Neuronal stem cell (in vitro differentiated cells): ENCODE data around the gene TMEM95.
A peak's percentile ranks its signal among the peaks of the same experiment; 100 is the strongest.

Source experiments
- DNase-seq: peaks from one replicate; pipeline ENCODE4 v3.0.0-alpha.2; 2013; ENCODE audit warnings: low spot score
- H2AFZ ChIP-seq: one replicate; pipeline ENCODE4 v1.6.1; 2013; ENCODE audit warnings: mild to moderate bottlenecking, low read length, inconsistent platforms
- H2AK5ac ChIP-seq: 2 replicates; pipeline ENCODE4 v1.6.1; 2013; ENCODE audit warnings: low read depth, mild to moderate bottlenecking, inconsistent platforms, low read length, moderate library complexity, mixed read lengths
- H2BK120ac ChIP-seq: 2 replicates; pipeline ENCODE4 v1.6.1; 2013; ENCODE audit warnings: low read depth, mild to moderate bottlenecking, inconsistent platforms, low read length, moderate library complexity, mixed read lengths
- H2BK12ac ChIP-seq: one replicate; pipeline ENCODE4 v1.6.1; 2013; ENCODE audit warnings: low read length, inconsistent platforms
- H2BK15ac ChIP-seq: 2 replicates; pipeline ENCODE4 v1.6.1; 2013; ENCODE audit warnings: mild to moderate bottlenecking, low read length, inconsistent platforms, mixed read lengths
- H2BK5ac ChIP-seq: one replicate; pipeline ENCODE4 v1.6.1; 2013; ENCODE audit warnings: inconsistent platforms, mild to moderate bottlenecking, low read length, moderate library complexity
- H3K14ac ChIP-seq: one replicate; pipeline ENCODE4 v1.6.1; 2013; ENCODE audit warnings: low read length, inconsistent platforms
- H3K18ac ChIP-seq: 2 replicates; pipeline ENCODE4 v1.6.1; 2013; ENCODE audit warnings: low read length, inconsistent platforms
- H3K23ac ChIP-seq: 2 replicates; pipeline ENCODE4 v1.6.1; 2013; ENCODE audit warnings: low read depth, mild to moderate bottlenecking, mixed read lengths, low read length, inconsistent platforms; ENCODE audit not compliant: poor library complexity
- H3K27ac ChIP-seq: replicated peaks from 3 replicates; pipeline ENCODE4 v1.5.1; 2013; ENCODE audit warnings: low read length, inconsistent platforms
- H3K27me3 ChIP-seq, 3 experiments: 2 replicates each; pipeline ENCODE4 v1.6.1; 2013; ENCODE audit warnings: low read length in 3 of 3, mild to moderate bottlenecking in 2 of 3, inconsistent platforms in 1 of 3, low read depth in 1 of 3, mixed read lengths in 1 of 3, moderate library complexity in 1 of 3; ENCODE audit not compliant: control insufficient read depth in 3 of 3, insufficient read depth in 3 of 3
- H3K36me3 ChIP-seq, 2 donors: replicated peaks in 1 of 2; 2 replicates each; pipeline ENCODE4 v1.6.1; 2013; ENCODE audit warnings: low read length in 2 of 2; ENCODE audit not compliant: control insufficient read depth in 2 of 2, insufficient read depth in 2 of 2
- H3K4ac ChIP-seq: 2 replicates; pipeline ENCODE4 v1.6.1; 2013; ENCODE audit warnings: inconsistent platforms, mild to moderate bottlenecking, low read length, moderate library complexity
- H3K4me1 ChIP-seq, 2 donors: 1 replicate in 1 of 2; 2 replicates in 1 of 2; pipeline ENCODE4 v1.6.1; 2013; ENCODE audit warnings: low read length in 2 of 2, low read depth in 1 of 2; ENCODE audit not compliant: control insufficient read depth in 2 of 2, insufficient read depth in 1 of 2
- H3K4me2 ChIP-seq: one replicate; pipeline ENCODE4 v1.6.1; 2013; ENCODE audit warnings: mild to moderate bottlenecking, low read length, inconsistent platforms; ENCODE audit not compliant: insufficient read depth, poor library complexity, severe bottlenecking
- H3K4me3 ChIP-seq, 2 donors: 2 replicates each; pipeline ENCODE4 v1.5.1; 2013; ENCODE audit warnings: low read length in 2 of 2, mild to moderate bottlenecking in 2 of 2, inconsistent platforms in 1 of 2, moderate library complexity in 1 of 2
- H3K79me1 ChIP-seq: one replicate; pipeline ENCODE4 v1.6.1; 2013; ENCODE audit warnings: low read depth, mild to moderate bottlenecking, inconsistent platforms, low read length, moderate library complexity
- H3K9ac ChIP-seq: one replicate; pipeline ENCODE4 v1.6.1; 2013; ENCODE audit warnings: mild to moderate bottlenecking, low read depth, low read length, inconsistent platforms; ENCODE audit not compliant: poor library complexity
- H3K9me3 ChIP-seq, 2 donors: replicated peaks in 1 of 2; 2 replicates each; pipeline versions ENCODE3 to v1.6.1; 2013; ENCODE audit warnings: low read length in 2 of 2, mild to moderate bottlenecking in 2 of 2, inconsistent platforms in 1 of 2, low read depth in 1 of 2, mixed read lengths in 1 of 2, moderate library complexity in 1 of 2; ENCODE audit not compliant: control insufficient read depth in 2 of 2, insufficient read depth in 1 of 2
- H4K8ac ChIP-seq: one replicate; pipeline ENCODE4 v1.6.1; 2013; ENCODE audit warnings: low read depth, mild to moderate bottlenecking, inconsistent platforms, low read length, moderate library complexity
- H4K91ac ChIP-seq: one replicate; pipeline ENCODE4 v1.6.1; 2013; ENCODE audit warnings: low read length, low read depth, mild to moderate bottlenecking, inconsistent platforms; ENCODE audit not compliant: poor library complexity
- WGBS, 2 donors: extraction: QIAGEN DNeasy Blood & Tissue Kit; methylation state at CpG; one replicate each; pipeline ENCODE4 v1.1.7; 2013; ENCODE audit warnings: missing lambda C conversion rate in 2 of 2, mixed read lengths in 1 of 2; ENCODE audit not compliant: insufficient read length in 2 of 2, insufficient replicate concordance in 1 of 2; ENCODE audit errors: extremely low coverage in 2 of 2; 5-methylcytosine and 5-hydroxymethylcytosine counted together

Gene TMEM95

GRCh38 chr17:7380321-7380720 is 25.4 kb downstream of the TMEM95 start:
- Histone ChIP-seq H3K18ac (peak overlapping the region; percentile 77), H3K27me3 (peaks cover 3 to 56% (median 49%) of the 10 kb centered on the region in 3 experiments), H2BK5ac (no peak overlapping the region)

GRCh38 chr17:7380855-7381683 is 26.1 kb downstream of the TMEM95 start, which contains the start of gene TNK1:
TNK1 (plus strand) TSS chr17:7381089; CDS start chr17:7382927, 1,838 bp downstream.
- Histone ChIP-seq H3K14ac (no peak within 1 kb of the TSS), H3K27me3 (peaks cover 3 to 56% (median 49%) of the 10 kb centered on the region in 3 experiments), H2BK5ac (no peak within 1 kb of the TSS), H2AK5ac (peak within 1 kb of the TSS; percentile 10), H3K27ac (no peak within 1 kb of the TSS), H3K36me3 (no peaks in the 10 kb centered on the region), H2BK120ac (peak within 1 kb of the TSS; percentile 97), H2AFZ (peak within 1 kb of the TSS; percentile 86), H2BK12ac (no peak within 1 kb of the TSS), H3K4me2 (peak within 1 kb of the TSS; percentile 69), H3K18ac (peak within 1 kb of the TSS; percentile 86), H3K4me1 (peaks cover 8 to 10% of the 10 kb centered on the region in 2 donors), H4K8ac (no peak within 1 kb of the TSS), H3K9me3 (peaks cover 11 to 17% of the 10 kb centered on the region in 2 donors), H3K9ac (peak within 1 kb of the TSS; percentile 76), H4K91ac (no peak within 1 kb of the TSS), H2BK15ac (peak within 1 kb of the TSS; percentile 91), H3K79me1 (no peaks in the 10 kb centered on the region), H3K4ac (no peak within 1 kb of the TSS), H3K4me3 (peak within 1 kb of the TSS in 1 of 2 donors; percentile 72), H3K23ac (peak within 1 kb of the TSS; percentile 91)
- no CpG with 5 or more reads among the region's 52 CpGs for WGBS, 2 donors
- DNase-seq = no peak

More at GRCh38 chr17:7380321-7380720, 25.4 kb downstream of the TMEM95 start:
- no peak overlapping the region for H3K4me2 ChIP-seq
- H3K9me3 ChIP-seq = peaks cover 11 to 17% of the 10 kb centered on the region in 2 donors
- H3K36me3 ChIP-seq = no peaks in the 10 kb centered on the region
- peaks cover 8 to 10% of the 10 kb centered on the region in 2 donors for H3K4me1 ChIP-seq
- H4K91ac ChIP-seq = no peak overlapping the region
- no peak overlapping the region for H3K4me3 ChIP-seq
- H3K14ac ChIP-seq = no peak overlapping the region
- H2BK12ac ChIP-seq = no peak overlapping the region
- peak overlapping the region; percentile 86 for H2AFZ ChIP-seq
- no peak overlapping the region for H4K8ac ChIP-seq
- no peak overlapping the region for H3K27ac ChIP-seq
- peak overlapping the region; percentile 91 for H3K23ac ChIP-seq
- no peak for DNase-seq
- peak overlapping the region; percentile 91 for H2BK15ac ChIP-seq
- no peak overlapping the region for H3K4ac ChIP-seq
- no peak overlapping the region for H2BK120ac ChIP-seq
- H2AK5ac ChIP-seq = peak overlapping the region; percentile 1
- H3K9ac ChIP-seq = no peak overlapping the region
- H3K79me1 ChIP-seq = no peaks in the 10 kb centered on the region
- WGBS, 2 donors = no CpG with 5 or more reads among the region's 7 CpGs

GRCh38 chr17:7382901-7383300 is 27.9 kb downstream of the TMEM95 start:
- no peak overlapping the region for H2AFZ ChIP-seq
- no peak overlapping the region for H3K4me2 ChIP-seq
- H3K4me1 ChIP-seq = peaks cover 8 to 10% of the 10 kb centered on the region in 2 donors
- peak overlapping the region; percentile 86 for H2BK15ac ChIP-seq
- H3K9me3 ChIP-seq = peaks cover 11 to 17% of the 10 kb centered on the region in 2 donors
- no CpG with 5 or more reads among the region's 10 CpGs for WGBS, 2 donors
- H3K4me3 ChIP-seq = no peak overlapping the region
- no peak overlapping the region for H2BK5ac ChIP-seq
- H2BK12ac ChIP-seq = no peak overlapping the region
- H3K14ac ChIP-seq = no peak overlapping the region
- H3K23ac ChIP-seq = peak overlapping the region; percentile 58
- no peak overlapping the region for H3K9ac ChIP-seq
- H2AK5ac ChIP-seq = peak overlapping the region; percentile 82
- no peak overlapping the region for H4K91ac ChIP-seq
- no peak overlapping the region for H3K4ac ChIP-seq
- H3K79me1 ChIP-seq = no peaks in the 10 kb centered on the region
- no peak overlapping the region for H3K18ac ChIP-seq
- H3K36me3 ChIP-seq = no peaks in the 10 kb centered on the region
- H4K8ac ChIP-seq = no peak overlapping the region
- H3K27ac ChIP-seq = no peak overlapping the region
- peaks cover 3 to 56% (median 49%) of the 10 kb centered on the region in 3 experiments for H3K27me3 ChIP-seq
- no peak for DNase-seq
- H2BK120ac ChIP-seq = no peak overlapping the region

GRCh38 chr17:7383371-7383741 is 28.4 kb downstream of the TMEM95 start:
- Histone ChIP-seq H4K8ac (peak overlapping the region; percentile 32), H3K4me2 (peak overlapping the region; percentile 98), H4K91ac (no peak overlapping the region), H3K18ac (peak overlapping the region; percentile 97), H3K4ac (peak overlapping the region; percentile 69), H3K9me3 (peaks cover 11 to 17% of the 10 kb centered on the region in 2 donors), H3K4me3 (no peak overlapping the region), H2BK120ac (no peak overlapping the region), H3K14ac (peak overlapping the region; percentile 65), H3K9ac (peak overlapping the region; percentile 38), H2BK12ac (peak overlapping the region; percentile 14), H2AFZ (no peak overlapping the region), H2BK5ac (peak overlapping the region; percentile 35), H3K79me1 (no peaks in the 10 kb centered on the region), H2AK5ac (peak overlapping the region; percentile 82), H2BK15ac (peak overlapping the region; percentile 86), H3K4me1 (peaks cover 8 to 10% of the 10 kb centered on the region in 2 donors), H3K36me3 (no peaks in the 10 kb centered on the region), H3K27me3 (peaks cover 3 to 56% (median 49%) of the 10 kb centered on the region in 3 experiments), H3K27ac (no peak overlapping the region), H3K23ac (peak overlapping the region; percentile 58)
- DNase-seq = no peak
- WGBS, 2 donors = no CpG with 5 or more reads among the region's 11 CpGs
